GM23338 (cell line): ENCODE data around the gene MAOA. TPM values are rescaled to one million over a fixed set of nuclear protein-coding genes. Genes with fewer than 3 reads are reported as not detected.

ENCODE experiments used
- ATAC-seq: fragments of 200-7000 bp; cut with Tn5 transposase; 3 replicates; pipeline ENCODE4 v1.9.1; 2020
- DNase-seq: peaks from one replicate; pipeline ENCODE4 v3.0.0-alpha.2; 2015; ENCODE audit warnings: low spot score
- H2AFZ ChIP-seq: fragments of 200-600 bp; sonication (generic); 2 replicates; pipeline ENCODE4 v1.8.0; 2016; ENCODE audit warnings: antibody characterized with exemption, mild to moderate bottlenecking, moderate library complexity
- H3F3A ChIP-seq: fragments of 200-600 bp; sonication (generic); replicated peaks from 2 replicates; pipeline ENCODE4 v1.8.0; 2017; ENCODE audit warnings: antibody characterized with exemption, mixed run types, low read depth
- H3K27ac ChIP-seq: fragments of 200-600 bp; sonication (generic); 2 replicates; pipeline ENCODE4 v1.6.1; 2016; ENCODE audit warnings: low read depth
- H3K27me3 ChIP-seq: fragments of 200-600 bp; sonication (generic); 2 replicates; pipeline ENCODE4 v1.8.0; 2016; ENCODE audit warnings: mild to moderate bottlenecking, mixed run types, moderate library complexity; ENCODE audit not compliant: insufficient read depth
- H3K36me3 ChIP-seq: fragments of 200-600 bp; sonication (generic); 2 replicates; pipeline ENCODE4 v1.8.0; 2016; ENCODE audit warnings: mild to moderate bottlenecking; ENCODE audit not compliant: insufficient read depth
- H3K4me1 ChIP-seq: fragments of 200-600 bp; sonication (generic); 2 replicates; pipeline ENCODE4 v1.8.0; 2016; ENCODE audit warnings: mild to moderate bottlenecking, moderate library complexity; ENCODE audit not compliant: insufficient read depth
- H3K4me2 ChIP-seq: fragments of 200-600 bp; sonication (generic); 2 replicates; pipeline ENCODE4 v1.7.1; 2017; ENCODE audit warnings: mixed run types
- H3K4me3 ChIP-seq: fragments of 200-600 bp; sonication (generic); 2 replicates; pipeline ENCODE4 v1.6.1; 2016; ENCODE audit warnings: mixed run types
- H3K79me2 ChIP-seq: fragments of 200-600 bp; sonication (generic); replicated peaks from 2 replicates; pipeline ENCODE4 v1.8.0; 2017; ENCODE audit warnings: mild to moderate bottlenecking; ENCODE audit not compliant: insufficient read depth
- H3K9me2 ChIP-seq: fragments of 200-600 bp; sonication (generic); 2 replicates; pipeline ENCODE4 v1.8.0; 2017; ENCODE audit not compliant: insufficient read depth
- H4K20me1 ChIP-seq: fragments of 200-600 bp; sonication (generic); replicated peaks from 2 replicates; pipeline ENCODE4 v1.8.0; 2017; ENCODE audit warnings: mild to moderate bottlenecking; ENCODE audit not compliant: insufficient read depth
- H3K27ac Mint-ChIP-seq: 2 replicates; pipeline ENCODE4 v1.8.0; 2020; ENCODE audit warnings: inconsistent platforms, mild to moderate bottlenecking, moderate library complexity, mixed read lengths
- H3K27me3 Mint-ChIP-seq: 3 replicates; pipeline ENCODE4 v1.8.0; 2022; ENCODE audit warnings: low read depth, mild to moderate bottlenecking, moderate library complexity, mixed read lengths, inconsistent platforms; ENCODE audit not compliant: insufficient read depth, poor library complexity
- H3K36me3 Mint-ChIP-seq: 3 replicates; pipeline ENCODE4 v1.8.0; 2021; ENCODE audit warnings: low read depth, mild to moderate bottlenecking, inconsistent platforms, moderate library complexity, mixed read lengths
- H3K4me1 Mint-ChIP-seq: 3 replicates; pipeline ENCODE4 v1.8.0; 2020; ENCODE audit warnings: mild to moderate bottlenecking, inconsistent platforms, mixed read lengths
- H3K4me3 Mint-ChIP-seq: 3 replicates; pipeline ENCODE4 v1.8.0; 2021; ENCODE audit warnings: moderate library complexity, mild to moderate bottlenecking, inconsistent platforms, mixed read lengths
- H3K9me3 Mint-ChIP-seq: 3 replicates; pipeline ENCODE4 v1.8.0; 2020; ENCODE audit warnings: moderate library complexity, mild to moderate bottlenecking, inconsistent platforms, mixed read lengths
- CREB1 ChIP-seq: fragments of 250-450 bp; sonication (Bioruptor Pico); IDR thresholded peaks from 2 replicates; pipeline ENCODE4 v1.5.0; 2020; ENCODE audit warnings: low read depth, mild to moderate bottlenecking, moderate library complexity
- EZH2 ChIP-seq: fragments of 200-600 bp; sonication (generic); IDR thresholded peaks from one replicate; pipeline ENCODE4 v1.8.0; 2017; ENCODE audit warnings: antibody characterized with exemption, mild to moderate bottlenecking, low read depth; ENCODE audit not compliant: unreplicated experiment
- EZH2phosphoT487 ChIP-seq: fragments of 200-600 bp; sonication (generic); IDR thresholded peaks from one replicate; pipeline ENCODE4 v1.8.1; 2018; ENCODE audit warnings: antibody characterized with exemption; ENCODE audit not compliant: unreplicated experiment
- NANOG ChIP-seq: IDR thresholded peaks from 2 replicates; pipeline ENCODE4 v1.6.1; 2016; ENCODE audit warnings: antibody characterized with exemption, borderline replicate concordance
- POLR2AphosphoS5 ChIP-seq: IDR thresholded peaks from 2 replicates; pipeline ENCODE4 v1.6.1; 2016; ENCODE audit warnings: antibody characterized with exemption, low read depth
- STAT1 ChIP-seq: IDR thresholded peaks from one replicate; pipeline ENCODE4 v1.6.1; 2016; ENCODE audit warnings: antibody characterized with exemption; ENCODE audit not compliant: unreplicated experiment
- ZNF114 ChIP-seq: fragments of 250-450 bp; sonication (Bioruptor Pico); IDR thresholded peaks from 2 replicates; pipeline ENCODE4 v1.5.0; 2020; ENCODE audit warnings: mild to moderate bottlenecking, moderate library complexity
- ZNF331 ChIP-seq: fragments of 250-450 bp; sonication (Bioruptor Pico); IDR thresholded peaks from 2 replicates; pipeline ENCODE4 v1.5.0; 2020; ENCODE audit warnings: low read depth, mild to moderate bottlenecking, moderate library complexity
- polyA plus RNA-seq: library from polyadenylated mRNA; unstranded; fragments of >200 nt; fragmentation: Nextera tagmentation; extraction: Ambion mirVana; gene quantifications from 2 replicates; pipeline ENCODE4 v1.2.1, GENCODE V29; 2016
- total RNA-seq: library from RNA; depleted of rRNA; stranded (reverse); fragments of >200 nt; shearing (Covaris generic); gene quantifications from 2 replicates; pipeline ENCODE4 v1.2.3, GENCODE V29; 2014
- TF ChIP-seq, protein P1 (sequence below): IDR thresholded peaks from one replicate; pipeline ENCODE4 v1.6.1; 2018; ENCODE audit warnings: antibody characterized with exemption; ENCODE audit not compliant: unreplicated experiment
- TF ChIP-seq, protein P2 (sequence below): IDR thresholded peaks from 2 replicates; pipeline ENCODE4 v1.6.1; 2016; ENCODE audit warnings: antibody characterized with exemption
- TF ChIP-seq, protein P3 (sequence below): fragments of 250-450 bp; sonication (Bioruptor Pico); IDR thresholded peaks from 2 replicates; pipeline ENCODE4 v1.5.0; 2020; ENCODE audit warnings: mild to moderate bottlenecking, moderate library complexity

The MAOA gene
- total and polyA plus RNA-seq, 2 experiments from 2014 or later: 3.2 to 5.2 TPM

DNA sequence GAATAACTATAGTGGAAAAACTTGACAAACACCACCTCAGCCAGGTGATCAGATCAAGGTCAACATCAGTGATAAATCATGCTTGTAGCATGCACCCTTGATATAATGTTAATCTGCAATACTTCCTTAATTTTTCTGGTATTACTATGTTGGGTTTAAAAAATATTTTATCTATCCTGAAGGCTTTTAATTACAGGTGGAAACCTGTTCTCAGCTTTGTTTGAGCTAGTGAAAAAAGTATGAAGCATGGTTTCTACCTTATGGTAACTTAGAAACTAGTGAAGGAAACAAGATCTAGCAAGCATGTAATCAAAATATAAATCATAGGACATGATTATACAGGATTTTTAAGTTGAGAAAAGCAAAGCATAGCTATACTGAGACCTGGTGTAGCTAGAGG is 26.6 kb downstream of the MAOA start (continued):
- TF ChIP-seq, protein P1, sequence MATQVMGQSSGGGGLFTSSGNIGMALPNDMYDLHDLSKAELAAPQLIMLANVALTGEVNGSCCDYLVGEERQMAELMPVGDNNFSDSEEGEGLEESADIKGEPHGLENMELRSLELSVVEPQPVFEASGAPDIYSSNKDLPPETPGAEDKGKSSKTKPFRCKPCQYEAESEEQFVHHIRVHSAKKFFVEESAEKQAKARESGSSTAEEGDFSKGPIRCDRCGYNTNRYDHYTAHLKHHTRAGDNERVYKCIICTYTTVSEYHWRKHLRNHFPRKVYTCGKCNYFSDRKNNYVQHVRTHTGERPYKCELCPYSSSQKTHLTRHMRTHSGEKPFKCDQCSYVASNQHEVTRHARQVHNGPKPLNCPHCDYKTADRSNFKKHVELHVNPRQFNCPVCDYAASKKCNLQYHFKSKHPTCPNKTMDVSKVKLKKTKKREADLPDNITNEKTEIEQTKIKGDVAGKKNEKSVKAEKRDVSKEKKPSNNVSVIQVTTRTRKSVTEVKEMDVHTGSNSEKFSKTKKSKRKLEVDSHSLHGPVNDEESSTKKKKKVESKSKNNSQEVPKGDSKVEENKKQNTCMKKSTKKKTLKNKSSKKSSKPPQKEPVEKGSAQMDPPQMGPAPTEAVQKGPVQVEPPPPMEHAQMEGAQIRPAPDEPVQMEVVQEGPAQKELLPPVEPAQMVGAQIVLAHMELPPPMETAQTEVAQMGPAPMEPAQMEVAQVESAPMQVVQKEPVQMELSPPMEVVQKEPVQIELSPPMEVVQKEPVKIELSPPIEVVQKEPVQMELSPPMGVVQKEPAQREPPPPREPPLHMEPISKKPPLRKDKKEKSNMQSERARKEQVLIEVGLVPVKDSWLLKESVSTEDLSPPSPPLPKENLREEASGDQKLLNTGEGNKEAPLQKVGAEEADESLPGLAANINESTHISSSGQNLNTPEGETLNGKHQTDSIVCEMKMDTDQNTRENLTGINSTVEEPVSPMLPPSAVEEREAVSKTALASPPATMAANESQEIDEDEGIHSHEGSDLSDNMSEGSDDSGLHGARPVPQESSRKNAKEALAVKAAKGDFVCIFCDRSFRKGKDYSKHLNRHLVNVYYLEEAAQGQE: no peak

DNA sequence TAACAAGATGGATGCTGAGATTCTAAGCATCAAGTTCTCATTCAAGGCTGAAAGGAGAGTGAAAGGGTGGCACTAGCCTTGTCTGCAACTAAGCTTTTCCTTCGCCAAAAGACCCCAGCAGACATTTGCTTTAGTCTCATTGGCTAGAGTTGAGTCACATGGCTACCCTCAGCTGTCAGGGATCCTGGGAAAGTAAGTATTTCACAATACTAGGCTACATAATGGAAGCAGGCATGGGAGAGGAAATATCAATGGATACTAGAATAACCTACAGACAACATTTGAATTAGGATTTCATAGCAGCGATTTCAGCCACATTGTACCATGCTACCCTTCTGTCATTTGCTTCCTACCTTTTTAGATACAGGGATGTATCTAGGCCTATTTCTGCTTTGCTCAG is 29.1 kb downstream of the MAOA start:
- H3K27ac Mint-ChIP-seq: no peak overlapping the region
- Histone ChIP-seq H3K4me2 (no peak overlapping the region), H3K79me2 (no peaks in the 10 kb centered on the region), H3F3A (no peaks in the 10 kb centered on the region), H4K20me1 (no peaks in the 10 kb centered on the region), H3K4me3 (no peak overlapping the region), H3K4me1 (no peaks in the 10 kb centered on the region), H2AFZ (no peak overlapping the region), H3K27ac (no peak overlapping the region), H3K27me3 (no peaks in the 10 kb centered on the region), H3K36me3 (no peaks in the 10 kb centered on the region), H3K9me2 (no peaks in the 10 kb centered on the region)
- TF ChIP-seq EZH2: no peak
- TF ChIP-seq ZNF114 (CRISPR knock-in tag): no peak
- no peak for TF ChIP-seq STAT1
- TF ChIP-seq, protein P2, sequence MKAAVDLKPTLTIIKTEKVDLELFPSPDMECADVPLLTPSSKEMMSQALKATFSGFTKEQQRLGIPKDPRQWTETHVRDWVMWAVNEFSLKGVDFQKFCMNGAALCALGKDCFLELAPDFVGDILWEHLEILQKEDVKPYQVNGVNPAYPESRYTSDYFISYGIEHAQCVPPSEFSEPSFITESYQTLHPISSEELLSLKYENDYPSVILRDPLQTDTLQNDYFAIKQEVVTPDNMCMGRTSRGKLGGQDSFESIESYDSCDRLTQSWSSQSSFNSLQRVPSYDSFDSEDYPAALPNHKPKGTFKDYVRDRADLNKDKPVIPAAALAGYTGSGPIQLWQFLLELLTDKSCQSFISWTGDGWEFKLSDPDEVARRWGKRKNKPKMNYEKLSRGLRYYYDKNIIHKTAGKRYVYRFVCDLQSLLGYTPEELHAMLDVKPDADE: no peak
- no peak for TF ChIP-seq NANOG
- no peaks in the 10 kb centered on the region for H3K27me3 Mint-ChIP-seq
- peaks cover 3% of the 10 kb centered on the region; the same call in 1 of the 3 replicates for H3K9me3 Mint-ChIP-seq
- H3K4me1 Mint-ChIP-seq: peaks cover 11% of the 10 kb centered on the region
- DNase-seq (no peak), ATAC-seq (no peak)
- H3K36me3 Mint-ChIP-seq: peaks cover 3% of the 10 kb centered on the region; the same call in 1 of the 3 replicates
- no peak overlapping the region for H3K4me3 Mint-ChIP-seq

DNA sequence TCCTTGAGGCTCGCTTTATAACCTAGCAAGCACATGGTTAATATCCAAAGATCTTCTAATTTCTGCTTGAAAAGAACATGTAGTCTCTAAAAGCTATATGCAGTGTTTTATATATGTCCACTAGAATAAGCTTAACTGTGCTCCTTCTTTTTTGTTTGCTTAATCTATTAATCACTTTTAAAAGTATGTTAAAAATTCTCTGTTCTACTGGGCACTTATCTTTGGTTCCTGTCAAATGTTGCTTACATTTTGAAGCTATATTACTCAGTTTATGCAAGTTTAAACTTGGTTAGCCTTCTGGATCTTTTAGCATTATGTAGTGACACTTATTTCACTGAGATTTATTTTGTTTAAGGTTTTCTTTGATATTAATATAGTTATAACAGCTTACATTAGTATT is 32.5 kb downstream of the MAOA start:
- no peak overlapping the region for H3K4me3 Mint-ChIP-seq
- no peaks in the 10 kb centered on the region for H3K4me1 ChIP-seq
- no peak for ATAC-seq
- TF ChIP-seq CREB1 (CRISPR knock-in tag) (no peak), ZNF331 (CRISPR knock-in tag) (no peak), STAT1 (no peak), POLR2AphosphoS5 (no peak), EZH2phosphoT487 (no peak)
- TF ChIP-seq, protein P3, sequence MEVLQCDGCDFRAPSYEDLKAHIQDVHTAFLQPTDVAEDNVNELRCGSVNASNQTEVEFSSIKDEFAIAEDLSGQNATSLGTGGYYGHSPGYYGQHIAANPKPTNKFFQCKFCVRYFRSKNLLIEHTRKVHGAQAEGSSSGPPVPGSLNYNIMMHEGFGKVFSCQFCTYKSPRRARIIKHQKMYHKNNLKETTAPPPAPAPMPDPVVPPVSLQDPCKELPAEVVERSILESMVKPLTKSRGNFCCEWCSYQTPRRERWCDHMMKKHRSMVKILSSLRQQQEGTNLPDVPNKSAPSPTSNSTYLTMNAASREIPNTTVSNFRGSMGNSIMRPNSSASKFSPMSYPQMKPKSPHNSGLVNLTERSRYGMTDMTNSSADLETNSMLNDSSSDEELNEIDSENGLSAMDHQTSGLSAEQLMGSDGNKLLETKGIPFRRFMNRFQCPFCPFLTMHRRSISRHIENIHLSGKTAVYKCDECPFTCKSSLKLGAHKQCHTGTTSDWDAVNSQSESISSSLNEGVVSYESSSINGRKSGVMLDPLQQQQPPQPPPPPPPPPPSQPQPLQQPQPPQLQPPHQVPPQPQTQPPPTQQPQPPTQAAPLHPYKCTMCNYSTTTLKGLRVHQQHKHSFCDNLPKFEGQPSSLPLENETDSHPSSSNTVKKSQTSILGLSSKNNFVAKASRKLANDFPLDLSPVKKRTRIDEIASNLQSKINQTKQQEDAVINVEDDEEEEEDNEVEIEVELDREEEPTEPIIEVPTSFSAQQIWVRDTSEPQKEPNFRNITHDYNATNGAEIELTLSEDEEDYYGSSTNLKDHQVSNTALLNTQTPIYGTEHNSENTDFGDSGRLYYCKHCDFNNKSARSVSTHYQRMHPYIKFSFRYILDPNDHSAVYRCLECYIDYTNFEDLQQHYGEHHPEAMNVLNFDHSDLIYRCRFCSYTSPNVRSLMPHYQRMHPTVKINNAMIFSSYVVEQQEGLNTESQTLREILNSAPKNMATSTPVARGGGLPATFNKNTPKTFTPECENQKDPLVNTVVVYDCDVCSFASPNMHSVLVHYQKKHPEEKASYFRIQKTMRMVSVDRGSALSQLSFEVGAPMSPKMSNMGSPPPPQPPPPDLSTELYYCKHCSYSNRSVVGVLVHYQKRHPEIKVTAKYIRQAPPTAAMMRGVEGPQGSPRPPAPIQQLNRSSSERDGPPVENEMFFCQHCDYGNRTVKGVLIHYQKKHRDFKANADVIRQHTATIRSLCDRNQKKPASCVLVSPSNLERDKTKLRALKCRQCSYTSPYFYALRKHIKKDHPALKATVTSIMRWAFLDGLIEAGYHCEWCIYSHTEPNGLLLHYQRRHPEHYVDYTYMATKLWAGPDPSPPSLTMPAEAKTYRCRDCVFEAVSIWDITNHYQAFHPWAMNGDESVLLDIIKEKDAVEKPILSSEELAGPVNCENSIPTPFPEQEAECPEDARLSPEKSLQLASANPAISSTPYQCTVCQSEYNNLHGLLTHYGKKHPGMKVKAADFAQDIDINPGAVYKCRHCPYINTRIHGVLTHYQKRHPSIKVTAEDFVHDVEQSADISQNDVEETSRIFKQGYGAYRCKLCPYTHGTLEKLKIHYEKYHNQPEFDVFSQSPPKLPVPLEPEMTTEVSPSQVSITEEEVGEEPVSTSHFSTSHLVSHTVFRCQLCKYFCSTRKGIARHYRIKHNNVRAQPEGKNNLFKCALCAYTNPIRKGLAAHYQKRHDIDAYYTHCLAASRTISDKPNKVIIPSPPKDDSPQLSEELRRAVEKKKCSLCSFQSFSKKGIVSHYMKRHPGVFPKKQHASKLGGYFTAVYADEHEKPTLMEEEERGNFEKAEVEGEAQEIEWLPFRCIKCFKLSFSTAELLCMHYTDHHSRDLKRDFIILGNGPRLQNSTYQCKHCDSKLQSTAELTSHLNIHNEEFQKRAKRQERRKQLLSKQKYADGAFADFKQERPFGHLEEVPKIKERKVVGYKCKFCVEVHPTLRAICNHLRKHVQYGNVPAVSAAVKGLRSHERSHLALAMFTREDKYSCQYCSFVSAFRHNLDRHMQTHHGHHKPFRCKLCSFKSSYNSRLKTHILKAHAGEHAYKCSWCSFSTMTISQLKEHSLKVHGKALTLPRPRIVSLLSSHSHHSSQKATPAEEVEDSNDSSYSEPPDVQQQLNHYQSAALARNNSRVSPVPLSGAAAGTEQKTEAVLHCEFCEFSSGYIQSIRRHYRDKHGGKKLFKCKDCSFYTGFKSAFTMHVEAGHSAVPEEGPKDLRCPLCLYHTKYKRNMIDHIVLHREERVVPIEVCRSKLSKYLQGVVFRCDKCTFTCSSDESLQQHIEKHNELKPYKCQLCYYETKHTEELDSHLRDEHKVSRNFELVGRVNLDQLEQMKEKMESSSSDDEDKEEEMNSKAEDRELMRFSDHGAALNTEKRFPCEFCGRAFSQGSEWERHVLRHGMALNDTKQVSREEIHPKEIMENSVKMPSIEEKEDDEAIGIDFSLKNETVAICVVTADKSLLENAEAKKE (CRISPR knock-in tag): no peak

More for the DNA sequence above, 32.5 kb downstream of the MAOA start:
- Histone ChIP-seq H3K4me3 (no peak overlapping the region), H4K20me1 (no peaks in the 10 kb centered on the region), H3K4me2 (no peak overlapping the region), H2AFZ (no peak overlapping the region), H3K27me3 (no peaks in the 10 kb centered on the region), H3K36me3 (no peaks in the 10 kb centered on the region), H3K79me2 (no peaks in the 10 kb centered on the region), H3K27ac (no peak overlapping the region), H3K9me2 (no peaks in the 10 kb centered on the region), H3F3A (no peaks in the 10 kb centered on the region)
- no peaks in the 10 kb centered on the region for H3K9me3 Mint-ChIP-seq
- H3K27me3 Mint-ChIP-seq: no peaks in the 10 kb centered on the region
- H3K4me1 Mint-ChIP-seq: peaks cover 11% of the 10 kb centered on the region
- no peak for DNase-seq
- H3K36me3 Mint-ChIP-seq: peaks cover 3% of the 10 kb centered on the region; the same call in 1 of the 3 replicates
- H3K27ac Mint-ChIP-seq: no peak overlapping the region
